GM06990 (cell line): ENCODE data around the gene RAB40C.

Experiments
- DNase-seq: peaks from one replicate; pipeline ENCODE4 v3.0.0-alpha.2; 2011; ENCODE audit not compliant: insufficient read length; ENCODE audit errors: extremely low read depth
- H3K27me3 ChIP-seq: replicated peaks from 2 replicates; pipeline ENCODE4 v1.6.0; 2011; ENCODE audit warnings: low read length; ENCODE audit not compliant: control insufficient read depth, insufficient read depth
- H3K36me3 ChIP-seq: 2 replicates; pipeline ENCODE4 v1.5.1; 2011; ENCODE audit warnings: low read length; ENCODE audit not compliant: control insufficient read depth, insufficient read depth
- H3K4me3 ChIP-seq: replicated peaks from 2 replicates; pipeline ENCODE4 v1.5.1; 2011; ENCODE audit warnings: low read depth, mild to moderate bottlenecking, control low read depth, low read length
- TF ChIP-seq, protein P1 (sequence below): IDR thresholded peaks from 2 replicates; pipeline ENCODE4 v1.5.1; 2011; ENCODE audit warnings: low read length, control low read depth, mild to moderate bottlenecking, inconsistent platforms; ENCODE audit not compliant: insufficient read depth, poor library complexity, severe bottlenecking

Gene RAB40C

DNA sequence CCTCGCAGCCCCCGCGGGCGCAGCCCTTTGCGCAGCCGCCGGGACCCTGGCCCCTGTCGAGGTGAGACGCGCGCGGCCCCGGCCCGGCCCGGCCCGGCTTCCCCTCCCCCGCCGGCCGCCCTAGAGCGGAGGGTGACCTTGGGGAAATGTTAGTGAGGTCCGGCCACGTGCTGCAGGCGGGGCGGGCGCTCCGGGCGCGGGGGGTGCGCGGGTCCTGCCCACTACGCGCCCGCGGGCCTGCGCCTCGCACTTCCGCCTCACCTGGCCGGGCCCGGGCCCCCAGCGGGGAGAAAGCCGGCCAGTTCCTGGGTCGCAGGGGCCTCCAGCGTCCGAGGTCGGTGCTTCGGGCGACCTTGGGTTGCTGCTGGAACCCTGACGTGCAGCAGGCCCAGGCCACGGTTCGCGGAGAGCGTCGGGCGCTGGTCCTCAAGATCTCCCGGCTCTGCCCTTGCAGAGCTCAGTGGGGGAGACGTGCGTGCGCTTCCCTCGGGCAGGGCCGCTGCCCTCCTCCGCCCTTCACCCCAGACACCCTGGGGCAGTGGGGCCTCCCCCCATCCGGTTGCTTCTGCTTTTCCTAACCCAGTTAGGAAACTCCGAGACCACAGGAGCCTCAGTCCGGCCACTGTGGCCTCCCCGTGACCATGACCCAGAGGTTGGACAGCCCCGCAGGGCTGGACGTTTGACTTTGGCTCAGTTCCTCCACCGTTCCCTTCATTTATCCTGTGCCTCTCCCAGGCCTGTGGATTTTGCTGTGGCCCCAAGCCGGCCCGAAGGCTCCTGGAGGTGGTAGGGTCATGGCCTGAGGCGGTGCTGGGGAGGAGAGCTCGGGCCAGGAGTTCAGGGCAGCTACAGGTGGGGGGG, 52.6 kb downstream of the RAB40C start:
- Histone ChIP-seq H3K36me3 (peaks cover 4% of the 10 kb centered on the region), H3K27me3 (no peaks in the 10 kb centered on the region), H3K4me3 (peak overlapping the region; percentile 91)
- DNase-seq: peak; percentile 79
- TF ChIP-seq, protein P1, sequence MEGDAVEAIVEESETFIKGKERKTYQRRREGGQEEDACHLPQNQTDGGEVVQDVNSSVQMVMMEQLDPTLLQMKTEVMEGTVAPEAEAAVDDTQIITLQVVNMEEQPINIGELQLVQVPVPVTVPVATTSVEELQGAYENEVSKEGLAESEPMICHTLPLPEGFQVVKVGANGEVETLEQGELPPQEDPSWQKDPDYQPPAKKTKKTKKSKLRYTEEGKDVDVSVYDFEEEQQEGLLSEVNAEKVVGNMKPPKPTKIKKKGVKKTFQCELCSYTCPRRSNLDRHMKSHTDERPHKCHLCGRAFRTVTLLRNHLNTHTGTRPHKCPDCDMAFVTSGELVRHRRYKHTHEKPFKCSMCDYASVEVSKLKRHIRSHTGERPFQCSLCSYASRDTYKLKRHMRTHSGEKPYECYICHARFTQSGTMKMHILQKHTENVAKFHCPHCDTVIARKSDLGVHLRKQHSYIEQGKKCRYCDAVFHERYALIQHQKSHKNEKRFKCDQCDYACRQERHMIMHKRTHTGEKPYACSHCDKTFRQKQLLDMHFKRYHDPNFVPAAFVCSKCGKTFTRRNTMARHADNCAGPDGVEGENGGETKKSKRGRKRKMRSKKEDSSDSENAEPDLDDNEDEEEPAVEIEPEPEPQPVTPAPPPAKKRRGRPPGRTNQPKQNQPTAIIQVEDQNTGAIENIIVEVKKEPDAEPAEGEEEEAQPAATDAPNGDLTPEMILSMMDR: no peak

GRCh38 chr16:643050-643368, 53.1 kb downstream of the RAB40C start:
- no peak for DNase-seq
- TF ChIP-seq, protein P1: no peak
- Histone ChIP-seq H3K36me3 (peaks cover 4% of the 10 kb centered on the region), H3K4me3 (peak overlapping the region; percentile 91), H3K27me3 (no peaks in the 10 kb centered on the region)

- TF ChIP-seq, protein P1: no peak
- Histone ChIP-seq H3K4me3 (no peak overlapping the region), H3K27me3 (no peaks in the 10 kb centered on the region), H3K36me3 (peaks cover 4% of the 10 kb centered on the region)
- DNase-seq: no peak
Observed at GRCh38 chr16:644556-644955, 54.7 kb downstream of the RAB40C start.

- Histone ChIP-seq H3K27me3 (no peaks in the 10 kb centered on the region), H3K4me3 (no peak overlapping the region), H3K36me3 (peaks cover 4% of the 10 kb centered on the region)
- no peak for DNase-seq
- TF ChIP-seq, protein P1: no peak
Observed at GRCh38 chr16:645852-646678, 56.2 kb downstream of the RAB40C start.

DNA sequence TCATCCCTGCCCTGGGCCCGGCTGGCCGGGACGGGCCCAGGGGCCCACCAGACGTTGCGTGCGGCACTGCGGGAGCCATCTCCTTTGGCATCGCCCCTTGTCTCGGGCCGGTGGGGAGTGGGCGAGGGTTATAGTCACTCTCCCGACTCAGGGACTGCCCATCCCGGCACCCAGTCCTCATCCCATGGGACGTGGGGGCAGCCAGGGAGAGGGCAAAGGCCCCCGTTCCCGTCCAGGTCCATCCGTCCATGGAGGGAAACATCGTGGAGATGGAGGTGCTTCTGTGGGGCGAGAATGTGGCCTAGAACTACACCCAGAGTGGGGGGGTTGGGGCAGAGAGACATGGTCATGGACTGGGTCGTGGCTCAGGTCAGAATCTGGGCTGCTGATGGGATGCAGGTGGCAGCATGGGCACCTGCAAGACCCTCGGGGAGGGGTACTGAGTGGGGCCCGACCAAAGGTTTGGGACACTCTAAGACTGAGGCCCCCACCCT, 56.9 kb downstream of the RAB40C start:
- H3K4me3 ChIP-seq: no peak overlapping the region
- TF ChIP-seq, protein P1: no peak
- no peak for DNase-seq
- H3K36me3 ChIP-seq: peaks cover 4% of the 10 kb centered on the region
- no peaks in the 10 kb centered on the region for H3K27me3 ChIP-seq
